Ishikawa (cell line): Measurements from ENCODE around the gene KRTAP22-1.

Source experiments
- CEBPB ChIP-seq: IDR thresholded peaks from 2 replicates; pipeline ENCODE4 v1.6.1; 2012
- EP300 ChIP-seq: IDR thresholded peaks from 2 replicates; pipeline ENCODE4 v1.6.1; 2012; ENCODE audit warnings: borderline replicate concordance
- MAX ChIP-seq: IDR thresholded peaks from 2 replicates; pipeline ENCODE4 v1.6.1; 2012
- RAD21 ChIP-seq: IDR thresholded peaks from 2 replicates; pipeline ENCODE4 v1.6.1; 2012; ENCODE audit warnings: low read depth
- ZBTB7A ChIP-seq: IDR thresholded peaks from 2 replicates; pipeline ENCODE4 v1.6.1; 2012; ENCODE audit warnings: low read depth

DNA sequence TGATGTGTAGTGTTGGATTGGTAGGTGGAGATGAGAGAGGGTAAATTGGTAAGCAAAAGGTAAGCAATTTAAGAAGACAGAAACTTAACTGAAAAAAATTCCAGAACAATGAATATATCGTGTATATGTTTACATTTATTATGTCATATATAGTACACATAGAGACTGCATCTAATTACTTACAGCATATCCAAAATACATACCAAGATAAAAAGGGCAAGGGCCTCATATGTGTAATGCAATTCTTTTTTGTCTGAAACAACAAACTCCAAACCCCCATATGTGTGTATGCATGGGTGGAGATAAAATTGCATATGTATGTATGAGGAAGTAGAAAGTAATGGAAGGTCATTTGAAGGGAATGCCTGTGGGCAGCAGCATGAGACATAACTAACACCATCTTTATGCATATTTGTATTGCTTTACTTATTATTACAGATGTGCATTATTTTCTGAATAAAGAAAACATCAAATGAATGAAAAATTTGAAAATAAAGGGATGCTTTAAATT is 46.1 kb downstream of the KRTAP22-1 start:
- TF ChIP-seq CEBPB, result no peak
- no peak for TF ChIP-seq ZBTB7A
- TF ChIP-seq MAX, result no peak
- TF ChIP-seq EP300, result no peak
- no peak for TF ChIP-seq RAD21
